SW 1271 (cell line): ENCODE results near the gene GART.
A peak's percentile ranks its signal among the peaks of the same experiment; 100 is the strongest.

ENCODE experiments used
- DNase-seq, 2 experiments: peaks; one replicate each; lab custom pipeline; 2025; lab: John Stamatoyannopoulos, UW

The GART gene

GRCh38 chr21:33552999-33553598 lies 11.2 kb upstream of the GART start:
- DNase-seq = no peak

GRCh38 chr21:33552093-33552998 lies 10.4 kb upstream of the GART start:
- no peak for DNase-seq

- no peak for DNase-seq
Observed at GRCh38 chr21:33551664-33552063, 9.7 kb upstream of the GART start.

- DNase-seq = no peak
Observed at GRCh38 chr21:33550772-33551660, 9.1 kb upstream of the GART start.

GRCh38 chr21:33549848-33550771 lies 8.2 kb upstream of the GART start:
- no peak for DNase-seq

- DNase-seq = no peak
Observed at GRCh38 chr21:33546086-33546485, 4.2 kb upstream of the GART start.

GRCh38 chr21:33544451-33545195 lies 2.7 kb upstream of the GART start:
- no peak for DNase-seq

GRCh38 chr21:33543505-33544129 lies 1.7 kb upstream of the GART start:
- DNase-seq = no peak

GRCh38 chr21:33542640-33543504 lies 955 bp upstream of the GART start, which contains the start of gene SON:
SON (plus strand) TSS chr21:33543038; CDS start chr21:33543093, 55 bp downstream.
- peak; percentile 91 to 94 for DNase-seq

- DNase-seq = peak; percentile 13 to 47
Observed at GRCh38 chr21:33541105-33541711, 709 bp downstream of the GART start.

- no peak for DNase-seq
Observed at GRCh38 chr21:33540711-33541104, 1.2 kb downstream of the GART start.

- DNase-seq = no peak
Observed at GRCh38 chr21:33539616-33540015, 2.3 kb downstream of the GART start.

- no peak for DNase-seq
Observed at GRCh38 chr21:33537212-33537611, 4.7 kb downstream of the GART start.

GRCh38 chr21:33531007-33531406 lies 10.9 kb downstream of the GART start:
- DNase-seq = no peak

GRCh38 chr21:33522953-33523349 lies 19.0 kb downstream of the GART start:
- no peak for DNase-seq

- DNase-seq = no peak
Observed at GRCh38 chr21:33522297-33522952, 19.5 kb downstream of the GART start.

- no peak for DNase-seq
Observed at GRCh38 chr21:33518899-33519298, 23.0 kb downstream of the GART start.

GRCh38 chr21:33514229-33514628 lies 27.7 kb downstream of the GART start:
- DNase-seq = no peak
